Activated naive CD4-positive, alpha-beta T cell treated with anti-CD3 and anti-CD28 coated beads, Interleukin-2, amount 50 U/mL, for 72 hours (primary cell): Measurements from ENCODE around the gene KIF2A. TPM values are rescaled to one million over a fixed set of nuclear protein-coding genes. Genes with fewer than 3 reads are reported as not detected.

Source experiments
- ATAC-seq, 2 donors: fragments of 150-1000 bp; cut with Tn5 transposase; 2 replicates each; pipeline ENCODE4 v1.10.0; 2021; ENCODE audit warnings: mild to moderate bottlenecking in 2 of 2, moderate library complexity in 2 of 2
- DNase-seq, 2 donors: peaks; one replicate each; pipeline ENCODE4 v3.0.0; 2021 to 2022; ENCODE audit warnings: low spot score in 2 of 2
- H3K27ac Mint-ChIP-seq, 2 donors: one replicate each; pipeline ENCODE4 v1.8.0; 2022; ENCODE audit warnings: mild to moderate bottlenecking in 2 of 2, mixed read lengths in 2 of 2
- H3K36me3 Mint-ChIP-seq, 2 donors: one replicate each; pipeline ENCODE4 v1.8.0; 2022; ENCODE audit warnings: mixed read lengths in 2 of 2
- H3K9me3 Mint-ChIP-seq, 2 donors: one replicate each; pipeline ENCODE4 v1.8.0; 2022; ENCODE audit warnings: mixed read lengths in 2 of 2
- total RNA-seq, 2 donors: library from RNA; stranded (reverse); gene quantifications; one replicate each; pipeline ENCODE4 v1.2.3, GENCODE V29; 2022

KIF2A gene
- total RNA-seq, 2 donors from 2014 or later = 142 to 155 TPM

GRCh38 chr5:62312036-62312435 lies 6.0 kb downstream of the KIF2A start:
- peak in 1 of 2 donors; percentile 27 for ATAC-seq
- Mint-ChIP-seq H3K9me3 (no peaks in the 10 kb centered on the region), H3K36me3 (peaks cover 29 to 53% of the 10 kb centered on the region in 2 donors), H3K27ac (peak overlapping the region in 1 of 2 donors; percentile 29)
- no peak for DNase-seq

- Mint-ChIP-seq H3K27ac (peak overlapping the region in 1 of 2 donors; percentile 20), H3K9me3 (no peaks in the 10 kb centered on the region), H3K36me3 (peaks cover 22 to 47% of the 10 kb centered on the region in 2 donors)
- ATAC-seq (no peak), DNase-seq (no peak)
Observed at GRCh38 chr5:62312674-62313073, 6.7 kb downstream of the KIF2A start.

GRCh38 chr5:62314213-62314830 lies 8.3 kb downstream of the KIF2A start:
- peaks cover 9 to 31% of the 10 kb centered on the region in 2 donors for H3K36me3 Mint-ChIP-seq
- no peaks in the 10 kb centered on the region for H3K9me3 Mint-ChIP-seq
- no peak overlapping the region for H3K27ac Mint-ChIP-seq
- no peak for ATAC-seq
- no peak for DNase-seq

- peaks cover 3 to 20% of the 10 kb centered on the region in 2 donors for H3K36me3 Mint-ChIP-seq
- H3K27ac Mint-ChIP-seq = peak overlapping the region in 1 of 2 donors; percentile 39
- no peaks in the 10 kb centered on the region for H3K9me3 Mint-ChIP-seq
- DNase-seq = no peak
- ATAC-seq = no peak
Observed at GRCh38 chr5:62315376-62316175, 9.6 kb downstream of the KIF2A start.

- Mint-ChIP-seq H3K36me3 (peaks cover 0 to 20% of the 10 kb centered on the region in 2 donors), H3K9me3 (no peaks in the 10 kb centered on the region), H3K27ac (no peak overlapping the region)
- ATAC-seq (no peak), DNase-seq (no peak)
Observed at GRCh38 chr5:62316176-62316502, 10.1 kb downstream of the KIF2A start.

GRCh38 chr5:62317810-62318209 lies 11.8 kb downstream of the KIF2A start:
- Mint-ChIP-seq H3K36me3 (peaks cover 0 to 28% of the 10 kb centered on the region in 2 donors), H3K27ac (no peak overlapping the region), H3K9me3 (no peaks in the 10 kb centered on the region)
- DNase-seq = no peak
- no peak for ATAC-seq

- H3K27ac Mint-ChIP-seq = no peak overlapping the region
- ATAC-seq (no peak), DNase-seq (no peak)
- peaks cover 5 to 18% of the 10 kb centered on the region in 2 donors for H3K36me3 Mint-ChIP-seq
- H3K9me3 Mint-ChIP-seq = no peaks in the 10 kb centered on the region
Observed at GRCh38 chr5:62322484-62322883, 16.5 kb downstream of the KIF2A start.

- H3K36me3 Mint-ChIP-seq = peaks cover 5 to 12% of the 10 kb centered on the region in 2 donors
Observed at GRCh38 chr5:62326302-62326701, 20.3 kb downstream of the KIF2A start.

GRCh38 chr5:62326702-62327101 lies 20.7 kb downstream of the KIF2A start:
- DNase-seq (no peak), ATAC-seq (no peak)
- no peaks in the 10 kb centered on the region for H3K9me3 Mint-ChIP-seq
- H3K27ac Mint-ChIP-seq = peak overlapping the region in 1 of 2 donors; percentile 48
- H3K36me3 Mint-ChIP-seq = peaks cover 5 to 8% of the 10 kb centered on the region in 2 donors

More at GRCh38 chr5:62326302-62326701, 20.3 kb downstream of the KIF2A start:
- DNase-seq (no peak), ATAC-seq (peak in 1 of 2 donors; percentile 26)
- no peaks in the 10 kb centered on the region for H3K9me3 Mint-ChIP-seq
- peak overlapping the region; percentile 6 to 48 for H3K27ac Mint-ChIP-seq

- Mint-ChIP-seq H3K9me3 (no peaks in the 10 kb centered on the region), H3K36me3 (peaks cover 5 to 6% of the 10 kb centered on the region in 2 donors), H3K27ac (peak overlapping the region in 1 of 2 donors; percentile 48)
- ATAC-seq (no peak), DNase-seq (no peak)
Observed at GRCh38 chr5:62327138-62328053, 21.4 kb downstream of the KIF2A start.

GRCh38 chr5:62328772-62329491 lies 22.9 kb downstream of the KIF2A start:
- ATAC-seq = peak in 1 of 2 donors; percentile 59
- Mint-ChIP-seq H3K9me3 (no peaks in the 10 kb centered on the region), H3K27ac (no peak overlapping the region), H3K36me3 (peaks cover 5 to 6% of the 10 kb centered on the region in 2 donors)
- DNase-seq = no peak

GRCh38 chr5:62330302-62330701 lies 24.3 kb downstream of the KIF2A start:
- ATAC-seq (peak in 1 of 2 donors; percentile 58), DNase-seq (no peak)
- no peaks in the 10 kb centered on the region for H3K36me3 Mint-ChIP-seq
- H3K9me3 Mint-ChIP-seq = no peaks in the 10 kb centered on the region
- peak overlapping the region in 1 of 2 donors; percentile 31 for H3K27ac Mint-ChIP-seq

- Mint-ChIP-seq H3K9me3 (no peaks in the 10 kb centered on the region), H3K36me3 (no peaks in the 10 kb centered on the region), H3K27ac (no peak overlapping the region)
- DNase-seq = no peak
- no peak for ATAC-seq
Observed at GRCh38 chr5:62331921-62332320, 25.9 kb downstream of the KIF2A start.

GRCh38 chr5:62333250-62333794 lies 27.3 kb downstream of the KIF2A start:
- H3K36me3 Mint-ChIP-seq = no peaks in the 10 kb centered on the region
- peak overlapping the region in 1 of 2 donors; percentile 73 for H3K27ac Mint-ChIP-seq
- no peaks in the 10 kb centered on the region for H3K9me3 Mint-ChIP-seq
- ATAC-seq (no peak), DNase-seq (no peak)

- DNase-seq (no peak), ATAC-seq (no peak)
- H3K36me3 Mint-ChIP-seq = no peaks in the 10 kb centered on the region
- H3K9me3 Mint-ChIP-seq = no peaks in the 10 kb centered on the region
- peak overlapping the region; percentile 50 to 73 for H3K27ac Mint-ChIP-seq
Observed at GRCh38 chr5:62334082-62334481, 28.1 kb downstream of the KIF2A start.

GRCh38 chr5:62340392-62340791 lies 34.4 kb downstream of the KIF2A start:
- peaks cover 0 to 17% of the 10 kb centered on the region in 2 donors for H3K36me3 Mint-ChIP-seq
- no peak for ATAC-seq
- H3K9me3 Mint-ChIP-seq = no peaks in the 10 kb centered on the region
- DNase-seq = no peak
- no peak overlapping the region for H3K27ac Mint-ChIP-seq
